Epidermal melanocyte (primary cell): ENCODE data around the gene KLC1.

Experiments
- DNase-seq: peaks from one replicate; pipeline ENCODE4 v3.0.0; 2011; ENCODE audit warnings: low spot score; ENCODE audit not compliant: insufficient read length

Gene KLC1

DNA sequence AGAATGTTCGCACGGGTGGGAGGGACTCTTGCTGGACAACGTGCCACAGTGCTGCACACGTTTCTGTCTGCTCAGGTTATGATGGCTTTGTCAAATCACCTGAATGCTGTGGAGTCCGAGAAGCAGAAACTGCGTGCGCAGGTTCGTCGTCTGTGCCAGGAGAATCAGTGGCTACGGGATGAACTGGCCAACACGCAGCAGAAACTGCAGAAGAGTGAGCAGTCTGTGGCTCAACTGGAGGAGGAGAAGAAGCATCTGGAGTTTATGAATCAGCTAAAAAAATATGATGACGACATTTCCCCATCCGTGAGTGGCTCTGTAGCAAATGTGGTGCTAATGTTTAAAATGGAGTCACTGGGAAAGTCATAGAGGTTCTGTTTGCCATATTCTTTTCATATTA lies 28.5 kb downstream of the KLC1 start:
- no peak for DNase-seq

DNA sequence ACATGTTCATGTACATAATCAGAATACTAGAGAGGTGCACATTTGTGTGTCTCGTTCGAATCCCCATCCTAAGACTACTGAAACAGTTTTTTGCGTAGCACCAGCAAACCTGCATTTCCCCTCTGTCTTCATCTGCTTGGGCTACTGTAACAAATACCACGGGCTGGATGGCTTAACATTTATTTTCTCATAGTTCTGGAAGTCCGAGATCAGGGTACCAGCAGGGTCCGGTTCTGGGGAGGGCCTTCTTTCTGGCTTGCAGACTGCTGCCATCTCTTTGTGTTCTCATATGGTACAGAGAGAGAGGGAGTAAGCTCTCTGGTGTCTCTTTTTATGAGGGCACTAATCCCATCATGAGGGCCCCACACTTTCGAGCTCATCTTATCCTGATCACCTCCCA lies 30.6 kb downstream of the KLC1 start:
- no peak for DNase-seq

DNA sequence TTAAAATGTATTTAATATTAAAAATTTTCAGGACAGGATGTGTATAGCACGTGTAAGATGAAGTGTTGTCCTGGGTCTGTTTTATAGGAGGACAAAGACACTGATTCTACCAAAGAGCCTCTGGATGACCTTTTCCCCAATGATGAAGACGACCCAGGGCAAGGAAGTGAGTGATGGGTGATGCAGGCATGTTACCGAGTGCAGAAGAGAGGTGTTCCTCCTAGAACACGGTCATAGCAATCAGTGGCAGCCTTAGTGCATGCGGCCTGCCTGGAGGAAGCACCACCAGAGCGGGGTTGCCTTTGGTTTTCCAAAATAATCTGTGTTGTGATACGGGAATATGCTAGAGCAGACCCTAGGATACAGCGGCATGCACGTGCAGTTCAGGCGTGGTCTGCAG lies 33.0 kb downstream of the KLC1 start:
- no peak for DNase-seq

DNA sequence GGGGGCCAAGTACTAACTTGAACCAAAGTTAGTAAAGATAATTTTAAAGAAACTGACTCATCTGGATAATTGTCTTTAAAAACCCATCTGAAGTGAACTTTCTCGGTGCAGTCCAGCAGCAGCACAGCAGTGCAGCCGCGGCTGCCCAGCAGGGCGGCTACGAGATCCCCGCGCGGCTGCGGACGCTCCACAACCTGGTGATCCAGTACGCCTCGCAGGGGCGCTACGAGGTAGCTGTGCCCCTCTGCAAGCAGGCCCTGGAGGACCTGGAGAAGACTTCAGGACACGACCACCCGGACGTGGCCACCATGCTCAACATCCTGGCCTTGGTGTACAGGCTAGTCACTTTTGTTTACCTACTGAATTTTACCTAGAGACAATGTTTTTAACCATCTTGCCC lies 33.6 kb downstream of the KLC1 start:
- DNase-seq = no peak

DNA sequence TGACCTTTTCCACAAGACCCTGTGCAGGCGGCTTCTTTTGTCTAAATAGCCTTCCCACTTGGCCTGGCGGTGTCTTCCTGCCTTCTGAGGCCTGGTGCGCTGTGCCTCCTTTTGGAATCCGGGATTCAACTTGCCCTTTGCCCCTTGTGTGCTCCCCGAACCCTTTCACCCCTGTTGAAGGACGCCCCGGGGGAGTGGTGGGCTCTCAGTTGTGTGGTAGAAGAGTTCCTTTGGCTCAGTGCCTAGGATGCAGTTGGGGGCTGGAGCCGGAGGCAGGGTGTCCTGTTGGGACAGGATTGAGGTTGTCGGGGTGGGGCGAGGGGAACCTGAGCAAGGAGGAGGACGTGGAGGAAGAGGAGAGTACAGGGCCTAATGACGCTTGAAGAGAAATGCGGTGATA lies 34.5 kb downstream of the KLC1 start:
- no peak for DNase-seq

DNA sequence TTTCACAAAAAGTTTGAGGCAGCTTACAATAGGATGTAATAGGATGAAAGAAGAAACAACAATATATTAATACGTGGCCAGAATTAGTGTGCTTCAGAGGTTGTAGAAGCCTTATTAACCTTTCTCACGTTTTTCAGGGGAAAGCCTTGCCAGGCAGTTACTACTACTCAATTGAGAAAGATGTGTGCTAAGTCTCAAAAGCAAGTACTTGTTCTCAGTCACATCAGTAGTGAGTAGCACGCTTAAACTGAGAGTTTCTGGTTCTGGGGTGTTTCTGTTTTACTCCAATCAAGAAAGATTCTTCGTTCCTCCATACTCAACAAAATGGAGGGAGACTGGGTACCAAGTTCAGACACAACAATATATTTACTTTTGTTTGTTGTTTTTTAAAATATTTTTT lies 38.7 kb downstream of the KLC1 start:
- DNase-seq = no peak

DNA sequence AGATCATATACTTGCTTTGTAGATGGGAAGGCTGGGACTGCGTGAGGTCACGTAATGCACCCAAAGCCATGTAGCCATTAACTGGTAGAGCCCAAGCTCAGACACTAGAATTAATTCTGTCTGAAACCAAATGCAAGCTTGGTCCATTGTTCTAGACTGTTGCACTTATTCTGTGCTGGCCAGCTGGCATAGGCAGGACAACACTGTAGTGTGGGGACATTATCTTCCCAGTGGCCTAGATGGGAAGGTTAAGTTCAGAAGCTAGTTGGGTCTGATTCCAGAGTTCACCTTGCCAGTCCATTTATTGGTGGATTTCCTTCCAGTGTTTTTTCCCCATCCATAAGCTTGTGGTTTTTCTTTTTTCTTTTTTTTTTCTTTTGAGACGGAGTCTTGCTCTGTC lies 39.1 kb downstream of the KLC1 start:
- DNase-seq = no peak

DNA sequence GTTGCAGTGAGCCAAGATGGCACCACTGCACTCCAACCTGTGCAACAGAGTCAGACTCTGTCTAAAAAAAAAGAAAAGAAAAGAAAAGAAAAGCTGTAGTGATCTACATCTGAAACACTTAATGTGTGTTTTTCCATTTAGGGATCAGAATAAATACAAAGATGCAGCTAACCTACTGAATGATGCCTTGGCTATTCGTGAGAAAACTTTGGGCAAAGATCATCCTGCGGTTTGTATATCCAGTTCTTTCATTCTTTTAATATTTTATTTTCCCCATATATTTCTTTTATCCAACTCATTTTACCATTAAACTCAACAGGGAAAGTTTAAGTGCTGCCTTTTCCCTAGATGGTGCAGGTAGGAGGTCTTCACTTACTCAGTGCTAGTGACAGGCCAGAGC lies 40.4 kb downstream of the KLC1 start:
- DNase-seq = no peak

DNA sequence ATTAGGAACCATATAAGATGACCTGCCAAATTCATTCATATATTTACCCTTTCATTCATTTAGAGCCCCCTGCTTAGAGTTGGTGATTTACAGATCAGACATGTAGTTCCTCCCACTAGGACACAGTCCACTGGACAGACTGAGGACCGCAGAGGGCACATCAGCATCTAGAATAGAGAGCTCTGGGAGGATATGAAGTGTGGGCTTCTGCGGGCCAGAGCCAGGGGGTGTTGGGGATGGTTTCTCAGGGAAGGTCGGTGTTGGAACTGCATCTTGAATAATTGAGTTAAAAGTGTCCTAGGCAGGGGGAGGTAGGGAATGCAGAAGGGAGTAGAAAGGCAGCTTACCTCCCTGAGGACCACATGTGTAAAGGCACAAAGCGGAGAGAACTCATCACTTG lies 42.9 kb downstream of the KLC1 start:
- no peak for DNase-seq

DNA sequence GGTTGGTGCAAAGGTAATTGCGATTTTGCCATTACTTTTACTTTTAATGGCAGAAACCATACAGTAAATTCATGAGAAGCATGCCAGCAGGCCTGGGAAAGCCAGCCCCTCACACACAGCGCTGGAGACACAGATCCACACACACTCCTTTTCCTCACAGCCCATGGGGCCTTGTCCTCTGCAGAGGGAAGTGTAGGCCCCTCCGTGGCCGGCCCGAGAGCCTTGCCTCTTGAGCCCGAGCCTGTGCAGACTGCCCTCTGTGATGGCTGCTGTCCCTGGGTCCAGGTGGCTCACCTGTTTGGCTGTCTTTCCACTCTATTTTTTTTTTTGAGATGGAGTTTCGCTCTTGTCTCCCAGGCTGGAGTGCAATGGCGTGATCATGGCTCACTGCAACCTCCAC lies 46.9 kb downstream of the KLC1 start:
- DNase-seq = no peak

DNA sequence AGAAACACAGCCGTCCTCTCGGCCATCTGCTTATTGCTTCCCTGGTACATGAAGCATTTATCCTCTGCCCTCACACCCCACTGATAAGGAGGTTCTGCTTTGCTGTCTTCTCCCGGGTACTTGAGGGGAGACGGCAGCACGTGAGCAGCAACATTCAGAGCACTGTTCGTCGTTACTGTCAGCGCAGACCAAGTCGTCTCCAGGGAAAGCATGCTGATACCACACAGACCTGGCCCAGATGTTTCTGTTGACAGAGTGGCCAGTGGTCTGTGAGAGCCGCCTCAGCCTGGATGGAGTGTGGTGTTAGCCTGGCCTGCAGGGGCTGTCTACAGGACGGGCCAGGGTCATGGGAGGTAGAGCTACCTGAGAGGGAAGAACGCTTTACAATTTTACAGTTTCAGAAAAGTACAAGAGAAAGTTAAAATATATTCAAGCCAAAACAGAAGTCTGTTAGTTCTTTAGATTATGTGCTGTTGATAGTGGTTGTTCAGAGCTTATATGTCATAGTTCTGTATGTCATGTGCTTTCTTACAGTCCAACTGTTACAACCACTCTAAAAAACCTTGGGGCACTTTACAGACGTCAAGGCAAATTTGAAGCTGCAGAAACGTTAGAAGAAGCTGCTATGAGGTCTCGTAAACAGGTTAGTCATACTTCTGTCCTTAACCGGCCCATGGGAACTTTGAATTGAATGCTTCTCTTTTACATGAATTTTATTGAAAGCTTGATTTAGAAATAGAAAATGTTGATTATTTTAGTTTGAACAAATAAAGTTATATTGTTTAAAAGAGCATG lies 48.1 kb downstream of the KLC1 start:
- peak; percentile 58 for DNase-seq

DNA sequence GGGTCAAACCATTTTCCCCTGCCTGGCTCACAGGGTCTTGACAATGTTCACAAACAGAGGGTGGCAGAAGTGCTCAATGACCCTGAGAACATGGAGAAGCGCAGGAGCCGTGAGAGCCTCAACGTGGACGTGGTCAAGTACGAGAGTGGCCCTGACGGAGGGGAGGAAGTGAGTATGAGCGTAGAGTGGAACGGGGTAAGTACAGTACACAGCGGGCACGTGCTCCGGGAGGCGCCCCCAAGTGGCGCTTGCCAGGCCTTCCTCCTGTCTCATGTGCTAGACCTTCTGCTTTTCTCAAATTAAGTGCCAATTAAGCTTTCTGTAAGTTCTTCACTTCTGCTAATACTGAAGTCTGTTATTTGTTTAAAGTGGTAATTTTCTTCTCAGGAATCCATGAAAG lies 50.3 kb downstream of the KLC1 start:
- DNase-seq = no peak

DNA sequence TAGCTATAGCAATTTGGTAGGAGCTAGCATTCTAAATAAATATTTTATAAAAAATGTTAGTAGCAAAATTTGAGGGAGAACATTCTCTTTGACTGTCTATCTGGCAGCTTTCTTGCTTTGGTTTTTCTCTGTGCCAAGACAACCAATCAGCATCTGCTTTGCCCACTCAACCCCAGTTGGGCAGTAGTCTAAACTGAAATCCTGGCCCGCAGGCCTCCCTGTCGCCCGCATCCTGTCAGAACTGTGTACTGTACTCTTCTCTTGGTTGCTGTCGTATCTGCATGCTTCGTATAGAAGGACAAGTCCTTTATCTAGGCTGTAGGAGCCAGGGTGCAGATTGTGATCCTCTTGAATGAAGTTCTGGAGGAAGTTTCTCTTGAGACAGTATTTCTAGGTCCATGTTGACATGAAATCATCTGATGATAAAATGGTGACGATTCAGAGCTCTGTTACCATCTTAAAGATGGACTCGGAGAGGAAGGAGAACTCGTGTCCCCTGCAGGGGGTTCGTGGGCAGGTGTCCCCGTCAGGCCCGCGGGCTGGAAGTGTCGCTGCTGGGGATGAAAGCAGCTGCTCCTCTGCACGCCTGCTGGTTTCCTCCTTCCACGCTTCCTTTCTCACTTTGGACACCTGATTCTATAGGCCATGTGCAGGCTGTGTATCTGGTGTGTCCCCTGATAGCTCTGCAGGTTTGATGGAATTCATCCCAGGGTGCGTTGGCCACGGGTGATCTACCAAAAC lies 51.6 kb downstream of the KLC1 start:
- no peak for DNase-seq

DNA sequence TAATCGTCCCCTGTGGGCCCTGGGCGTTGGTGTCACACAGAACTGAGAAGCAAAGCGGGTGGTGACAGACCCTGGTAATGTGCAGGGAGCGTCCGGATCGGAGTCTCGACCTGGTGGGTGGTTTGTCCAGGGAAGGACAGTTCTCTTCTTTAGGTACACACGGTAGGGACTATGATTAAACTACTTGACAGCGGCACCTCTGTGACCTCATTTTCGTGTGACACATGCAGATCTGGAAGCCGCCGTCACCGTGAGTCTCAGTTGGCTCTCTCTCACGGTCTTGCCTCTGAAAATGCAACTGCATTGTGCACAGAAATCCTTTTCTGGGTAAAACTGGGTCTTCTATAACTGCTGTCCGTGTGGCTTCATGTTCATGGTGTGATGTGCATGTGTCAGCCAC lies 54.1 kb downstream of the KLC1 start:
- DNase-seq = no peak

DNA sequence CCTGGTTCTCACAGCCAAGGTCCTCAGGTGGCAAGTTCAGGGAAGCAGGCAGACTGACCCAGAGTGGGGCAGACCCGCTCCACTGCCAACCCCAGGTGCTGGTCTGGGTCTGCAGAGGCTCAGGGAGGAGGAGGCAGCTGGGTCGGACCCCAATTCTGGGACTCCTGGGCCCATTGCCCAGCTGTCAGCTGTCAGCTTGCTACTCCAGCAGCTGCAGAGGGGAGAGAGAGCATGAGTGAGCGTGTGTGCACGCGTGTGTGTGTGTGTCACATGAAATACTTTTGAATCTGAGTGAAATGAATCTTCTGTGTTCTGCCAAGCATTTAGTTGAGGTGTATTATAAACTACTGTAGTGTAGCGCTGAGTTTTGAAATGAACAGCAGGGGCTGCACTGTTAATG lies 55.5 kb downstream of the KLC1 start:
- no peak for DNase-seq

DNA sequence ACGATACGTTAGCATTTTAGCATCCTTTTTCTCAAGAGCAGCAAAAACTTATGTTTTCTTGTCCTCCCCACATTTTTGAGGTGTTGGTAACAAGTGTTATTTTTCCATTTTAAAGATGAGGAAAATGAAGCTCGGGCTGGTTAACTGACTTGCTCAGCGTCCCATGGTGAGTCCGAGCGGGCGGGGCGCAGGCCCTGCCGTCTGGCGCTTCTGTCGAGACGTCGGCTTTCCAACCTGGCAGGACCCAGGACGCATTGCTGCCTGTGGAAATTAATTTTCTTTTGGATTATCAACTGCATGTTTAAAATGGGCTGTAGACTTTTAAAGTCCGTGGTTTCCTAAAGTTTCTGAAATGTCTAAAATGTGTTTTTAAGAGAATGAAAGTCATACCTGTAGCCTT lies 55.9 kb downstream of the KLC1 start:
- DNase-seq = no peak

DNA sequence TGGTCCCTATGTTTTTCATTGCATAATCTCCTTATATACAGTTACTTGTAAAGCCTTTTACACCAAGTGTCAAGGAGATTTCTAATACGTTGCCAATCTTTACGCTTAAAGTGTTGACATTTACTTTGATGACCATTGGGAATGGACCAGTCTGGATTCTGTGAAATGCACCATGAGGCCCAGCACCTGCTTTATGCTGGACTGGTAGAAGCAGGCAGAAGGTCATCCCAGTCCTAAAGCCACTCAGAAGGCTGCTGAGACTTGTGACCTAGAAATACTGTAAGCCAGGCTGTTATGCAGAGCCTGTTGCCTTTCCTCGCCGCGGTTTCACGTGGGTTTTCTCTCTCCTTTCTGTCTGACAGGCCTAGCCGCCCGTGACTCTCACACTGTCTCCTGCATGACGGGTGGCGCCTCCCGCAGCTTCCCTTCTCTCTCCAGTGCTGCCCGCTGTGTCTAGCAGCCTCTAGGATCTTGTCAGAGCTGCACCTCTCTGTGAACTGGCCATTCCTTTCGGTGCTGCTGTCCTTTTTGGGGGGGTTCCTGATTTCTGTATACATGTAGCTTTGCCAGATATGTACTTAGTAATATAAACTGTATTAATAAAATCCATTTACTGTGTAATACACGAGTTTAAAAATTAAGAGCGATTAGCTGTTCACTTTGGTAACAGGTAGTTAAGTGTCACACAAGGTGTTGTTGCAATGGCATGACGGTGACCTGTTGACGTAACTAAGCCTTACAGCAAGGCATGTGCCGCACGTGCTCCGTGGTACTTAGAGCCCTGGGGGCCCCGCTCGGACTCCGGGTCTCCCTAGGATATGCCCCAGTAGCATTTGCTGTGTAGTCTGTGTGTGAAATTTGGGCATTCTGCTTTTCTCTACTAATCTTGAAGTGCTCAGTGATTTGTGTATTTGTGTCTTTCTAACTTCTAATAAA lies 56.5 kb downstream of the KLC1 start:
- DNase-seq = no peak

DNA sequence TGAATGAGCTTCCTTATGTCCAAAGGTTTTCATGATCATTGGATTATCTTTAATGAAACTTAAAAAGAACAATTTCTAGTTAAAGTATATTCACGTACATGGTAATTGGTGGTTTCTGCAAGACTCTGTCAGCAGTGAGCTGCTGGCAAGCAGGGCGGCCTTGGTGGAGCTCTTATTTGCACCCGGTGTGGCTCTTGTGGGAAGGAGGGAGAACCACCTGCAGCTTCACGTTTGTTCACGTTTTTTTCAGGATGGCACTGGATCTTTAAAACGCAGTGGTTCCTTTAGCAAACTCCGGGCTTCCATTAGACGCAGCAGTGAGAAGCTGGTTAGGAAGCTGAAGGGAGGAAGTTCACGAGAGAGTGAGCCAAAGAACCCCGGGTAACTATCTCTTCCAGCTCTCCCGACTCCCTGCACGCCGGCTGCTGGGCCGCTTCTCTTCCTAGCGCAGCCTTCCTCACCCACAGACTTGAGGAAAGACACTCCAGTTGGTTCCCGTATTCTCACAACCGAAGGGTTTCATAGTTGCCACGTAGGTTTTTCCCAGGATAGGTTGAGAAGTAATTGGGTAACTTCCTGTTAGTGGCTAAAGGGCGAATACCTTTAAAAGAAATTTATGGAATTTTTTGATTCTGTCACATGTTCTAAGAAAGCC lies 57.9 kb downstream of the KLC1 start:
- DNase-seq = no peak

DNA sequence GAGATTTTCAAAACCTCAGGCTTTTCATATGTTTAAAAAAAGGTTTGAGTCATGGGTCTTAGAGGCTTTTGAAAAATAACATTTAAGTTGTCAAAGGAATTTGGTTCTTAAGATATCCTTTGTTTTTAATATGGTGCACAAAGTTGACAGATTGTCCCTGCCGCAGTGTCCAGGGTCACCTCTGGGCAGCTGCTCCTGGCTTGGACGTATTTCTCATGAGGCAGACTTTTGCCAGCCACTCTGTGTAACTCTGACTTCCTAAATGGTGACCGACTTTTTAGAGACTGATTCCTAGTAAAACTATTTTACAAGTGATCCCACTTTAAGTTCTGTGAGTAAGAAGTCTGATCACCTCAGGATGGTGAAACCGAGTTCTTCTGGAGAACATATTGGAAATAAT lies 58.7 kb downstream of the KLC1 start:
- no peak for DNase-seq

DNA sequence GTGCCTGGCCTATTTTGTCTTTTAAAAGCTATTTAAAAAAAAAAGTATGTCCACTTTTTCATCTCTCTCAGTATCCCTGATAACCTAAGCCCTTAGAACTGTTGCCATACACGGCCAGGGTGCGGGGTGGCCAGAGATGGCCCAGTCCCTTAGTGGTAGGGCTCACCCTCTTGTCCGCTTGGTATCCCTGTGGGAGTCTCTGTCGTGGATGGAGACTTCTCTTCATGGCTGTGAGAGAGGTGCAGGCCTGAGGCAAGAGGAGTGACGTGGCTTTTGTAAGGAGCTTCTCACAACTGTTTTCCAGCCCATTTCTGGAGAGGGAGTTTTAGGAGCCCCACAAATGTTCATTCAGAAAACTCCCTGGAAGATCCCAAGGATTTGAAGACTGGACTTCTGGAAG lies 59.4 kb downstream of the KLC1 start:
- no peak for DNase-seq
